GM12878 (cell line): Measurements from ENCODE around the gene MEMO1. TPM values are rescaled to one million over a fixed set of nuclear protein-coding genes. Genes with fewer than 3 reads are reported as not detected.

ENCODE experiments used
- ATAC-seq: fragments of 200-7000 bp; cut with Tn5 transposase; 3 replicates; pipeline ENCODE4 v1.9.1; 2020; ENCODE audit warnings: mild to moderate bottlenecking, moderate library complexity
- BruUV-seq: library from RNA; stranded (reverse); fragments of 400-500 nt; replicated peaks from 2 replicates; lab custom pipeline; 2021; lab: Mats Ljungman, UMichigan
- CTCF ChIA-PET: fragments of 300-600 bp; sonication (Branson Sonifier 250); formaldehyde crosslinking; extraction: SDS; loops from one replicate; lab custom pipeline; 2021; ENCODE audit warnings: inconsistent platforms; lab: Yijun Ruan, JAX
- POLR2A ChIA-PET: fragments of 350-600 bp; formaldehyde crosslinking; extraction: SDS; loops from one replicate; lab custom pipeline; 2021; ENCODE audit warnings: inconsistent platforms; lab: Charles Lee
- RAD21 ChIA-PET: fragments of 300-600 bp; sonication (Branson Sonifier 250); formaldehyde crosslinking; loops from one replicate; lab custom pipeline; 2023; ENCODE audit warnings: antibody characterized with exemption; ENCODE audit not compliant: unreplicated experiment; lab: Charles Lee
- SMC1A ChIA-PET: fragments of 300-600 bp; sonication (Branson Sonifier 250); formaldehyde crosslinking; loops from one replicate; lab custom pipeline; 2023; ENCODE audit not compliant: unreplicated experiment, uncharacterized antibody; lab: Charles Lee
- DNase-seq: peaks from one replicate; pipeline ENCODE4 v3.0.0-alpha.2; 2011; ENCODE audit warnings: low read depth, low spot score
- FAIRE-seq: peaks from 3 replicates; lab custom pipeline; 2011; peaks lifted over from hg19 to GRCh38; lab: Jason Lieb, UNC
- H2AFZ ChIP-seq: 2 replicates; pipeline ENCODE4 v1.6.0; 2011; ENCODE audit warnings: low read depth, low read length, control low read depth; ENCODE audit not compliant: control insufficient read depth
- H3K27ac ChIP-seq: 2 replicates; pipeline ENCODE4 v1.5.1; 2011; ENCODE audit warnings: control low read depth; ENCODE audit not compliant: control insufficient read depth, insufficient read depth
- H3K27me3 ChIP-seq, 2 experiments: replicated peaks in 1 of 2; 2 replicates each; pipeline versions ENCODE4 v1.6.0 to v1.6.1; 2011; ENCODE audit warnings: low read length in 1 of 2; ENCODE audit not compliant: control insufficient read depth in 2 of 2, insufficient read depth in 2 of 2
- H3K36me3 ChIP-seq, 2 experiments: 2 replicates each; pipeline ENCODE4 v1.5.1; 2011; ENCODE audit warnings: low read length in 1 of 2; ENCODE audit not compliant: control insufficient read depth in 2 of 2, insufficient read depth in 2 of 2
- H3K4me1 ChIP-seq: 2 replicates; pipeline ENCODE4 v1.6.1; 2011; ENCODE audit warnings: mild to moderate bottlenecking, low read length, moderate library complexity, mixed read lengths; ENCODE audit not compliant: control insufficient read depth, insufficient read depth
- H3K4me2 ChIP-seq: 2 replicates; pipeline ENCODE4 v1.6.0; 2011; ENCODE audit warnings: control low read depth; ENCODE audit not compliant: control insufficient read depth, insufficient read depth
- H3K4me3 ChIP-seq: fragments of 200-600 bp; sonication (generic); 2 replicates; pipeline ENCODE4 v1.5.1; 2016
- H3K79me2 ChIP-seq: 2 replicates; pipeline ENCODE4 v1.6.0; 2011; ENCODE audit warnings: low read length; ENCODE audit not compliant: control insufficient read depth, insufficient read depth
- H3K9ac ChIP-seq: 2 replicates; pipeline ENCODE4 v1.8.0; 2011; ENCODE audit warnings: low read length, control low read depth, mixed read lengths; ENCODE audit not compliant: control insufficient read depth, insufficient read depth
- H3K9me3 ChIP-seq: replicated peaks from 3 replicates; pipeline ENCODE4 v1.5.1; 2011; ENCODE audit warnings: mild to moderate bottlenecking, low read length; ENCODE audit not compliant: control insufficient read depth, insufficient read depth
- H4K20me1 ChIP-seq: 2 replicates; pipeline ENCODE4 v1.6.0; 2011; ENCODE audit not compliant: control insufficient read depth, insufficient read depth
- BRCA1 ChIP-seq: IDR thresholded peaks from 2 replicates; pipeline ENCODE4 v1.6.1; 2011; ENCODE audit warnings: low read depth, low read length, improper control_type of control experiment
- CHD1 ChIP-seq: IDR thresholded peaks from 2 replicates; pipeline ENCODE4 v1.6.1; 2012; ENCODE audit warnings: low read depth, low read length, improper control_type of control experiment
- CTCF ChIP-seq, 3 experiments: IDR thresholded peaks in 2 of 3; conservative IDR thresholded peaks in 1 of 3; 2 replicates each; pipeline ENCODE4 v1.5.1; 2011; ENCODE audit warnings: low read depth in 3 of 3, low read length in 3 of 3, mild to moderate bottlenecking in 3 of 3, control low read depth in 2 of 3, moderate library complexity in 2 of 3, inconsistent platforms in 1 of 3, mixed read lengths in 1 of 3; ENCODE audit not compliant: control insufficient read depth in 2 of 3, insufficient read depth in 1 of 3; ENCODE audit errors: extremely low read depth in 1 of 3
- E2F8 ChIP-seq: fragments of 450-650 bp; IDR thresholded peaks from 2 replicates; pipeline ENCODE4 v1.6.1; 2018; ENCODE audit warnings: mild to moderate bottlenecking, low read depth, moderate library complexity; ENCODE audit not compliant: partially characterized antibody
- GATAD2B ChIP-seq: fragments of 450-650 bp; conservative IDR thresholded peaks from 2 replicates; pipeline ENCODE4 v1.6.1; 2017; ENCODE audit warnings: low read depth, mild to moderate bottlenecking, moderate library complexity
- IKZF2 ChIP-seq, 2 experiments: fragments of 450-650 bp; IDR thresholded peaks; 2 replicates each; pipeline ENCODE4 v1.6.1; 2017; ENCODE audit warnings: mild to moderate bottlenecking in 2 of 2, moderate library complexity in 2 of 2
- IRF5 ChIP-seq: fragments of 450-650 bp; IDR thresholded peaks from 2 replicates; pipeline ENCODE4 v1.6.1; 2017; ENCODE audit warnings: borderline replicate concordance
- KLF5 ChIP-seq: fragments of 450-650 bp; IDR thresholded peaks from 2 replicates; pipeline ENCODE4 v1.6.1; 2014; ENCODE audit warnings: mild to moderate bottlenecking; ENCODE audit not compliant: partially characterized antibody
- MEF2A ChIP-seq: IDR thresholded peaks from 2 replicates; pipeline ENCODE4 v1.6.1; 2011; ENCODE audit warnings: low read depth, mild to moderate bottlenecking, low read length, moderate library complexity; ENCODE audit not compliant: insufficient read depth
- MTA2 ChIP-seq: fragments of 450-650 bp; IDR thresholded peaks from 2 replicates; pipeline ENCODE4 v1.6.1; 2016; ENCODE audit warnings: low read depth, mild to moderate bottlenecking, moderate library complexity
- NBN ChIP-seq: fragments of 450-650 bp; IDR thresholded peaks from 2 replicates; pipeline ENCODE4 v1.6.1; 2016
- NFXL1 ChIP-seq: fragments of 450-650 bp; IDR thresholded peaks from 2 replicates; pipeline ENCODE4 v1.6.1; 2017; ENCODE audit warnings: antibody characterized with exemption, mild to moderate bottlenecking, borderline replicate concordance
- NR2C1 ChIP-seq: fragments of 450-650 bp; IDR thresholded peaks from 2 replicates; pipeline ENCODE4 v1.6.1; 2017; ENCODE audit warnings: antibody characterized with exemption, mild to moderate bottlenecking, moderate library complexity
- PKNOX1 ChIP-seq: fragments of 450-650 bp; IDR thresholded peaks from 2 replicates; pipeline ENCODE4 v1.6.1; 2016; ENCODE audit warnings: mild to moderate bottlenecking
- RAD51 ChIP-seq: fragments of 450-650 bp; IDR thresholded peaks from 2 replicates; pipeline ENCODE4 v1.6.1; 2016; ENCODE audit warnings: moderate library complexity, mild to moderate bottlenecking, inconsistent platforms
- SMAD1 ChIP-seq: fragments of 450-650 bp; IDR thresholded peaks from 2 replicates; pipeline ENCODE4 v1.6.1; 2018; ENCODE audit warnings: mild to moderate bottlenecking, low read depth; ENCODE audit not compliant: partially characterized antibody
- STAT3 ChIP-seq: IDR thresholded peaks from 2 replicates; pipeline ENCODE4 v1.6.1; 2011; ENCODE audit warnings: low read depth, low read length, improper control_type of control experiment
- YBX1 ChIP-seq: fragments of 450-650 bp; IDR thresholded peaks from 2 replicates; pipeline ENCODE4 v1.6.1; 2016; ENCODE audit warnings: antibody characterized with exemption
- ZNF24 ChIP-seq: fragments of 450-650 bp; IDR thresholded peaks from 2 replicates; pipeline ENCODE4 v1.6.1; 2017; ENCODE audit warnings: antibody characterized with exemption, mild to moderate bottlenecking
- WGBS: methylation state at CpG from one replicate; pipeline ENCODE4 v1.1.6; 2016; ENCODE audit warnings: low lambda C conversion rate; ENCODE audit not compliant: insufficient replicate concordance, insufficient coverage; ENCODE audit errors: missing lambda C conversion rate; 5-methylcytosine and 5-hydroxymethylcytosine counted together
- in situ Hi-C: fragments of 300-500 bp; cut with MboI; formaldehyde crosslinking; loops from 9 replicates; pipeline ENCODE4 v1.14.3; 2018; ENCODE audit warnings: mixed read lengths
- intact Hi-C: fragments of 100-400 bp; cut with micrococcal nuclease; formaldehyde crosslinking; loops from one replicate; pipeline ENCODE4 v1.14.2; 2022; ENCODE audit not compliant: unreplicated experiment
- polyA plus RNA-seq, 11 experiments: library from polyadenylated mRNA; depleted of rRNA in 4 of 11; unstranded in 6 of 11; stranded (reverse) in 5 of 11; fragments of >200 nt; fragmentation: Nextera tagmentation in 4 of 11; fragmentation: Illumina TruSeq in 1 of 11; extraction: Ambion mirVana in 4 of 11; extraction: Trizol in 1 of 11; gene quantifications; 1 replicate in 1 of 11; 2 replicates in 10 of 11; pipeline versions ENCODE4 v1.2.1 to v1.2.3, GENCODE V29; 2011 to 2016; ENCODE audit warnings: inconsistent platforms in 2 of 11, missing spikeins in 2 of 11, low read depth in 1 of 11
- total RNA-seq, 4 experiments: library from RNA; depleted of rRNA in 3 of 4; stranded (reverse); fragments of >200 nt in 3 of 4; fragmentation: Illumina TruSeq in 1 of 4; extraction: Trizol in 1 of 4; gene quantifications; 2 replicates each; pipeline versions ENCODE4 v1.2.1 to v1.2.3, GENCODE V29; 2013 to 2021

Gene MEMO1
- total and polyA plus RNA-seq, 10 of the 15 experiments (the other 5 are each of a cell fraction or from before 2014, with no cell fraction given), result 39.8 to 99.1 (median 72.2) TPM

- FAIRE-seq (no peak), DNase-seq (no peak), ATAC-seq (no peak)
- H3K4me2 ChIP-seq, result no peak overlapping the region
- no peaks in the 10 kb centered on the region for H3K4me1 ChIP-seq
- RAD21 ChIA-PET, result no interaction called here
- peaks cover 74% of the 10 kb centered on the region for H3K79me2 ChIP-seq
- CTCF ChIA-PET, result interaction anchor here (0.6 kb wide), 1 partner anchor 156 kb away, joined by 3 read pairs; no protein-coding TSS in a partner anchor
- peaks cover 2% of the 10 kb centered on the region; the same call in 1 of the 3 replicates for H3K9me3 ChIP-seq
- no TSS peak for BruUV-seq
- H3K9ac ChIP-seq, result no peak overlapping the region
- no peak overlapping the region for H2AFZ ChIP-seq
- no peaks in the 10 kb centered on the region for H3K27me3 ChIP-seq
- no peak overlapping the region for H3K27ac ChIP-seq
- POLR2A ChIA-PET, result interaction anchor here (0.6 kb wide), 2 partner anchors 40 to 125 kb away, joined by 4 read pairs; no protein-coding TSS in a partner anchor
- no peaks in the 10 kb centered on the region for H4K20me1 ChIP-seq
- no peaks in the 10 kb centered on the region; a peak in 1 of 4 replicates for H3K36me3 ChIP-seq
- WGBS, result 99% methylated on average over 4 of the region's 4 CpGs
- TF ChIP-seq KLF5, result no peak
- TF ChIP-seq ZNF24, result no peak
- TF ChIP-seq GATAD2B, result no peak
- TF ChIP-seq STAT3, result no peak
- TF ChIP-seq E2F8, result no peak
- no peak for TF ChIP-seq NBN
- no peak for TF ChIP-seq CTCF (IDR thresholded peaks at IDR 0.05 in 2 of 3, conservative IDR thresholded peaks at IDR 0.05 in 1 of 3; ENCODE audit: control insufficient read depth in 2 of 3, extremely low read depth in 1 of 3, insufficient read depth in 1 of 3, low read depth in 3 of 3, low read length in 3 of 3)
- TF ChIP-seq YBX1, result no peak
- TF ChIP-seq NR2C1, result no peak
- no peak for TF ChIP-seq MTA2
- no peak for TF ChIP-seq PKNOX1
- no peak for TF ChIP-seq IKZF2 (IDR thresholded peaks at IDR 0.05)
- TF ChIP-seq IRF5, result no peak
- no peak for TF ChIP-seq SMAD1
- no peak for TF ChIP-seq RAD51
- no peak for TF ChIP-seq CHD1
- no peak for TF ChIP-seq MEF2A
- no peak for TF ChIP-seq BRCA1
- no peak for TF ChIP-seq NFXL1
- SMC1A ChIA-PET, result interaction anchor here (0.9 to 2.0 kb wide), 7 partner anchors 9 to 35 kb away, joined by 3 to 12 read pairs (median 4); no protein-coding TSS in a partner anchor
- in situ Hi-C loops, result no loop called here
- intact Hi-C loops, result no loop called here
- no peak overlapping the region for H3K4me3 ChIP-seq
These were observed 20.9 kb downstream of the MEMO1 start for GRCh38 chr2:31989946-31990345.
